ENCODE data around the gene SCN4B.

Gene SCN4B

DNA sequence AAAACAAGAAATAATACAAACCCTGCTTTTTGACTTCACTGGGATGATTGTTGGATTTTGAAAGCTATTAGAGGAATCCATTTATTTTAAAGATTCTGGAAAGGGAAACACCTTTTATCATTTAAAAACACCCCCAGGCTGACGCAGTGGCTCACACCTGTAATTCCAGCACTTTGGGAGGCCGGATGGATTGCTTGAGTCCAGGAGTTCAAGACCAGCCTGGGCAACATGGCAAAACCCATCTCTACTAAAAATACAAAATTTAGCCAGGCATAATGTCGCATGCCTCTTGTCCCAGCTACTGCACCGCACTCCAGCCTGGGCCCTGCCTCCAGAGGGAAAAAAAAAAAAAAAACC is 24.1 kb upstream of the SCN4B start:
- no peaks in the 10 kb centered on the region for H3K79me2 ChIP-seq (ENCODE audit: insufficient read depth, low read length)
- no peak overlapping the region for H3K9ac ChIP-seq (ENCODE audit: low read depth, low read length)
- H3K4me3 ChIP-seq (ENCODE audit: low read depth in 1 of 2, low read length in 2 of 2) = no peak overlapping the region
- no peaks in the 10 kb centered on the region for H4K20me1 ChIP-seq (ENCODE audit: insufficient read depth, low read length)
- no peak for DNase-seq
- H2AFZ ChIP-seq (ENCODE audit: low read depth, low read length) = no peak overlapping the region
- no peak overlapping the region for H3K27ac ChIP-seq (ENCODE audit: low read length)
- no peaks in the 10 kb centered on the region for H3K9me3 ChIP-seq (ENCODE audit: insufficient read depth, low read length, severe bottlenecking)
- TF ChIP-seq EZH2 (IDR thresholded peaks at IDR 0.05; ENCODE audit: borderline replicate concordance, low read depth, low read length, severe bottlenecking) = no peak
- TF ChIP-seq, protein P1, sequence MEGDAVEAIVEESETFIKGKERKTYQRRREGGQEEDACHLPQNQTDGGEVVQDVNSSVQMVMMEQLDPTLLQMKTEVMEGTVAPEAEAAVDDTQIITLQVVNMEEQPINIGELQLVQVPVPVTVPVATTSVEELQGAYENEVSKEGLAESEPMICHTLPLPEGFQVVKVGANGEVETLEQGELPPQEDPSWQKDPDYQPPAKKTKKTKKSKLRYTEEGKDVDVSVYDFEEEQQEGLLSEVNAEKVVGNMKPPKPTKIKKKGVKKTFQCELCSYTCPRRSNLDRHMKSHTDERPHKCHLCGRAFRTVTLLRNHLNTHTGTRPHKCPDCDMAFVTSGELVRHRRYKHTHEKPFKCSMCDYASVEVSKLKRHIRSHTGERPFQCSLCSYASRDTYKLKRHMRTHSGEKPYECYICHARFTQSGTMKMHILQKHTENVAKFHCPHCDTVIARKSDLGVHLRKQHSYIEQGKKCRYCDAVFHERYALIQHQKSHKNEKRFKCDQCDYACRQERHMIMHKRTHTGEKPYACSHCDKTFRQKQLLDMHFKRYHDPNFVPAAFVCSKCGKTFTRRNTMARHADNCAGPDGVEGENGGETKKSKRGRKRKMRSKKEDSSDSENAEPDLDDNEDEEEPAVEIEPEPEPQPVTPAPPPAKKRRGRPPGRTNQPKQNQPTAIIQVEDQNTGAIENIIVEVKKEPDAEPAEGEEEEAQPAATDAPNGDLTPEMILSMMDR (IDR thresholded peaks at IDR 0.05; ENCODE audit: borderline replicate concordance, extremely low read depth, low read length, poor library complexity, severe bottlenecking) = no peak
- H3K36me3 ChIP-seq (ENCODE audit: insufficient read depth, low read length) = no peaks in the 10 kb centered on the region
- peaks cover 10% of the 10 kb centered on the region for H3K4me1 ChIP-seq (ENCODE audit: insufficient read depth, low read length)
- ATAC-seq (ENCODE audit: insufficient read depth, low read depth) = no peak
- peaks cover 10% of the 10 kb centered on the region for H3K27me3 ChIP-seq (ENCODE audit: insufficient read depth, low read length, poor library complexity)
- H3K4me2 ChIP-seq (ENCODE audit: insufficient read depth, low read length) = no peak overlapping the region

DNA sequence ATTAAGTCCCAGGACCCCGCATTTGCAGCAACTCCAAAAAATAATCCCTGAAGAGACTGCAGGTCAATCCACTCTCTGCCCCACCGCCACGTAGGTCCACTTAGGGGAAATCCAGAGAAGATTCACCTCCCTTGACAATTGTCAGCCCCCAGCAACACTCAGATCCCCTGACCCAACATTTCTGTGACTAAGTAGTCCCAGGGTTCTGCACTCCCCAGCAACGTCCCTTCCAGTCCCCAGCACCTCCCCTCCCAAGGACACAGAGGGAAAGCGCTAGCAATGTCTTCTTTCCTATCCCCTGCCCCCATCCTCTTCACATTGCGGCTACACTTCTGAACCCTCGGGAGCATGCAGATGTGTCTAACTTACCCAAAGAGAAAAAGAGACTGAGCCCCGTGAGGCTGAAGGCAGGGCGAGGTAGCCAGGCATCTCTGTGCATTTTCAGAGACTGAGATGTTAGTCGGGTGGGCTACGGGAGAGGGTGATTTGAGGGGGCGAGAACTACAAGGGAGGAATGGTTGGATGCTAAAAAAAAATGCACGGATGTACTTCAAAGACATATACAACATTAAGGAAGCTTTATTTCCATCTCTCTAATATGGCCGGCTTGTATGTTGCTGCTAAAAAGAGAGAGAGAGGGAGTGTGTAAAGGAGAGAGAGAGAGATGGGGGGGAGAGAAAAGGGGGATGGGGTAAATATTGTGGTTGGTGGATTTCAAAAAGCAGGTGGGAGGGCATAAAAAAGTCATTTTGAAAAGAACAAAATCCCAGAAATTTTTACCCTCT is 23.6 kb upstream of the SCN4B start, which contains the start of gene SCN2B:
Gene SCN2B (minus strand): TSS at position 647 of the 785 bp plus-strand sequence. CDS start 208 bp downstream, at position 439.
- peak; percentile 29; the same call in 1 of the 3 replicates for ATAC-seq (ENCODE audit: insufficient read depth, low read depth)
- no peak for TF ChIP-seq EZH2 (IDR thresholded peaks at IDR 0.05; ENCODE audit: borderline replicate concordance, low read depth, low read length, severe bottlenecking)
- TF ChIP-seq, protein P1 (IDR thresholded peaks at IDR 0.05; ENCODE audit: borderline replicate concordance, extremely low read depth, low read length, poor library complexity, severe bottlenecking) = no peak
- Histone ChIP-seq H3K4me1 (ENCODE audit: insufficient read depth, low read length) (peaks cover 15% of the 10 kb centered on the region), H3K27me3 (ENCODE audit: insufficient read depth, low read length, poor library complexity) (peaks cover 10% of the 10 kb centered on the region), H4K20me1 (ENCODE audit: insufficient read depth, low read length) (no peaks in the 10 kb centered on the region; the same call in 1 of the 2 replicates), H3K9me3 (ENCODE audit: insufficient read depth, low read length, severe bottlenecking) (no peaks in the 10 kb centered on the region), H3K79me2 (ENCODE audit: insufficient read depth, low read length) (no peaks in the 10 kb centered on the region), H3K36me3 (ENCODE audit: insufficient read depth, low read length) (no peaks in the 10 kb centered on the region), H2AFZ (ENCODE audit: low read depth, low read length) (no peak within 1 kb of the TSS), H3K9ac (ENCODE audit: low read depth, low read length) (no peak within 1 kb of the TSS), H3K4me3 (ENCODE audit: low read depth in 1 of 2, low read length in 2 of 2) (no peak within 1 kb of the TSS), H3K27ac (ENCODE audit: low read length) (no peak within 1 kb of the TSS; the same call in 1 of the 2 replicates), H3K4me2 (ENCODE audit: insufficient read depth, low read length) (no peak within 1 kb of the TSS)
- DNase-seq = no peak

DNA sequence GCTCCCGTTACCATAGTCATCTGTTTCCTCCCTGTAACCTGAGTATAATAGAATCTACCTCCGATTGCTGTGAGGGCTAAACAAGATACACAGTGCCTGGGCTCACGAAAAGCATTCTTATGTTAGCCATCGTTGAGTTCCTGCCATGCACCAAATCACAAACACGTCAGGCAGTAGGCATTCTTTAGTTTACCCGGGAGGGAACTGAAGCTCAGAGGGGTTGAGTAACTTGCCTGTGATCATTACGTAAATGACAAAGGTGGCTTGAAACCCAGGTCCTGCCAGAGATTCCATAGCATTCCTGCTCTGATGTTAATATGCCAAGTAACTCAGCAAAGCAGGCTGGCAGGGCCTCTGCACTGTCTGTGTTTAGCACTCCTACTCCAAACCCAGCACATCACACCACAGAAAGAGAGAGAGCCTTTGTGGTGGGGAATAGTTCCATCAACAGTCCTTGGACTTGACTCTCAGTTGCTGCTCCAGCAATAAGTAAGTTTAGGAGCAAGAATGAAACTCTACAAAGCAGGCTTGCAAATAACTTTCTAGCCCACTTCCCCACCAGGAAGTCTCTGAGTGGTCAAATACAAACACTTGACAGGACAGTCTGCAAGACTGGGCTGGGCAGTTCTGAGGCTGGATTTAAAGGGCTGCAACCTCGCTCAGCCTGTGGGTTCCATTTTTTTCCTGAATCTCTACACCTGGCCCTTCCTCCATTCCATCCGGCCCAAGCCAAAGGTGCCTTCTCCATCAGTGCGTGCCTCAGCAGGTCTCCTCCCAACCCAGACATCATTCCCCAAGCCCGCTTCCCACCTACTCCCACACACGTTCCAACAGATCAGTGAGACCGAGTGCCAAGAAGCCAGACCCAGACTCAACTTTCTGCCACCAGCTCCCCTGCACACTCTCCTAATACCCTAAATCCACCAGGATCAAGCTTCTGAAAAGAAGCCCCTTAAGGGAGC is 22.7 kb upstream of the SCN4B start:
- ATAC-seq (ENCODE audit: insufficient read depth, low read depth) (no peak), DNase-seq (no peak)
- no peak overlapping the region for H2AFZ ChIP-seq (ENCODE audit: low read depth, low read length)
- no peaks in the 10 kb centered on the region for H3K9me3 ChIP-seq (ENCODE audit: insufficient read depth, low read length, severe bottlenecking)
- no peaks in the 10 kb centered on the region; the same call in 1 of the 2 replicates for H4K20me1 ChIP-seq (ENCODE audit: insufficient read depth, low read length)
- no peak overlapping the region for H3K27ac ChIP-seq (ENCODE audit: low read length)
- no peak overlapping the region for H3K4me3 ChIP-seq (ENCODE audit: low read depth in 1 of 2, low read length in 2 of 2)
- no peaks in the 10 kb centered on the region for H3K79me2 ChIP-seq (ENCODE audit: insufficient read depth, low read length)
- peaks cover 10% of the 10 kb centered on the region for H3K27me3 ChIP-seq (ENCODE audit: insufficient read depth, low read length, poor library complexity)
- peaks cover 14% of the 10 kb centered on the region for H3K4me1 ChIP-seq (ENCODE audit: insufficient read depth, low read length)
- H3K9ac ChIP-seq (ENCODE audit: low read depth, low read length) = no peak overlapping the region
- H3K36me3 ChIP-seq (ENCODE audit: insufficient read depth, low read length) = no peaks in the 10 kb centered on the region
- TF ChIP-seq, protein P1 (IDR thresholded peaks at IDR 0.05; ENCODE audit: borderline replicate concordance, extremely low read depth, low read length, poor library complexity, severe bottlenecking) = no peak
- no peak for TF ChIP-seq EZH2 (IDR thresholded peaks at IDR 0.05; ENCODE audit: borderline replicate concordance, low read depth, low read length, severe bottlenecking)
- H3K4me2 ChIP-seq (ENCODE audit: insufficient read depth, low read length) = no peak overlapping the region

Data from DND-41 (cell line).